Mammary epithelial cell (primary cell): ENCODE data around the gene CAPN8.

Experiments used
- CTCF ChIP-seq, 2 donors: IDR thresholded peaks in 1 of 2; conservative IDR thresholded peaks in 1 of 2; 2 replicates each; pipeline ENCODE4 v1.5.1; 2011 to 2012; ENCODE audit warnings: inconsistent platforms in 2 of 2, low read length in 2 of 2, mild to moderate bottlenecking in 2 of 2, control low read depth in 1 of 2, low read depth in 1 of 2; ENCODE audit not compliant: insufficient read depth in 1 of 2; ENCODE audit errors: extremely low read depth in 1 of 2
- EZH2 ChIP-seq: IDR thresholded peaks from 2 replicates; pipeline ENCODE4 v1.6.1; 2012; ENCODE audit warnings: low read length, inconsistent platforms, borderline replicate concordance

GRCh38 chr1:223492044-223492443 is 173.5 kb downstream of the CAPN8 start:
- TF ChIP-seq CTCF (conservative IDR thresholded peaks at IDR 0.05 in 1 of 2, IDR thresholded peaks at IDR 0.05 in 1 of 2; ENCODE audit: extremely low read depth in 1 of 2, insufficient read depth in 1 of 2, low read depth in 1 of 2, low read length in 2 of 2) = no peak
- TF ChIP-seq EZH2 = no peak
